ENCODE data around the gene AHSG.

- TF ChIP-seq POLR2A (IDR thresholded peaks at IDR 0.05) = no peak
- TF ChIP-seq CTCF (IDR thresholded peaks at IDR 0.05) = no peak
Observed at GRCh38 chr3:186663361-186664118, 50.7 kb downstream of the AHSG start.
